Omental fat pad (tissue), 4 donors: ENCODE data around the gene RTL10. TPM values are rescaled to one million over a fixed set of nuclear protein-coding genes. Genes with fewer than 3 reads are reported as not detected.

Source experiments
- total RNA-seq, 4 donors: library from RNA; depleted of rRNA; stranded (reverse); fragments of >200 nt; gene quantifications; one replicate each; pipeline ENCODE4 v1.1.0, GENCODE V29; 2016

Gene RTL10
- total RNA-seq, 4 donors from 2014 or later = 7.6 to 12.6 (median 10.4) TPM

Other genes with a start within 250 kb of the RTL10 start
- gene SEPTIN5, start 140.4 kb downstream of the RTL10 start, total RNA-seq = 10 to 100 TPM in 1 of 4 donors, 1 to 10 TPM in 3; 3.7 to 19.1 (median 5.9) TPM
- gene GP1BB, start 131.3 kb downstream of the RTL10 start, total RNA-seq = 1 to 10 TPM in 2 of 4 donors, under 1 TPM in 2; 0.88 to 9.3 (median 1.4) TPM
- gene TBX1, start 94.1 kb downstream of the RTL10 start, total RNA-seq = 1 to 10 TPM in 1 of 4 donors, under 1 TPM in 1, not detected in 2; 0.65 to 2.7 TPM
- 1 to 10 TPM; 4.3 to 7.6 (median 6.1) TPM for gene GNB1L, start within 50 bp of the RTL10 start, total RNA-seq
- gene COMT, start 86.9 kb upstream of the RTL10 start, total RNA-seq = 100 to 1,000 TPM; 166 to 214 (median 180) TPM
- gene TXNRD2, start 86.9 kb upstream of the RTL10 start, total RNA-seq = 10 to 100 TPM; 10.1 to 24.4 (median 15.1) TPM
- 10 to 100 TPM in 2 of 4 donors, 1 to 10 TPM in 2; 6.5 to 20.0 (median 9.3) TPM for gene ARVCF, start 161.9 kb upstream of the RTL10 start, total RNA-seq
- gene TANGO2, start 166.2 kb upstream of the RTL10 start, total RNA-seq = 10 to 100 TPM; 35.3 to 48.4 (median 37.9) TPM
- 10 to 100 TPM; 16.9 to 33.5 (median 24.1) TPM for gene DGCR8, start 225.4 kb upstream of the RTL10 start, total RNA-seq